GM12874 (cell line): ENCODE measurements around the gene C12orf43.

Experiments used
- CTCF ChIP-seq: IDR thresholded peaks from 2 replicates; pipeline ENCODE4 v1.5.1; 2011; ENCODE audit warnings: low read depth, mild to moderate bottlenecking, control low read depth, low read length, moderate library complexity; ENCODE audit not compliant: insufficient read depth

C12orf43 gene

GRCh38 chr12:121023799-121024198 is 7.5 kb upstream of the C12orf43 start:
- no peak for TF ChIP-seq CTCF

GRCh38 chr12:121022713-121023112 is 6.4 kb upstream of the C12orf43 start:
- TF ChIP-seq CTCF: no peak

- no peak for TF ChIP-seq CTCF
Observed at GRCh38 chr12:121021754-121022153, 5.5 kb upstream of the C12orf43 start.

- no peak for TF ChIP-seq CTCF
Observed at GRCh38 chr12:121018860-121019617, 2.8 kb upstream of the C12orf43 start.

GRCh38 chr12:121017966-121018491 is 1.7 kb upstream of the C12orf43 start:
- TF ChIP-seq CTCF: no peak

GRCh38 chr12:121013715-121014114 is 2.6 kb downstream of the C12orf43 start:
- TF ChIP-seq CTCF: peak; percentile 5; the same call in 1 of the 2 replicates

- TF ChIP-seq CTCF: no peak
Observed at GRCh38 chr12:121011820-121012219, 4.5 kb downstream of the C12orf43 start.
